ENCODE measurements around the gene NPTX1. TPM values are rescaled to one million over a fixed set of nuclear protein-coding genes. Genes with fewer than 3 reads are reported as not detected.
A peak's percentile ranks its signal among the peaks of the same experiment; 100 is the strongest.

The NPTX1 gene
- total and polyA plus RNA-seq, 3 experiments from 2014 or later, result 0.93 to 1.2 TPM; not detected in 1

DNA sequence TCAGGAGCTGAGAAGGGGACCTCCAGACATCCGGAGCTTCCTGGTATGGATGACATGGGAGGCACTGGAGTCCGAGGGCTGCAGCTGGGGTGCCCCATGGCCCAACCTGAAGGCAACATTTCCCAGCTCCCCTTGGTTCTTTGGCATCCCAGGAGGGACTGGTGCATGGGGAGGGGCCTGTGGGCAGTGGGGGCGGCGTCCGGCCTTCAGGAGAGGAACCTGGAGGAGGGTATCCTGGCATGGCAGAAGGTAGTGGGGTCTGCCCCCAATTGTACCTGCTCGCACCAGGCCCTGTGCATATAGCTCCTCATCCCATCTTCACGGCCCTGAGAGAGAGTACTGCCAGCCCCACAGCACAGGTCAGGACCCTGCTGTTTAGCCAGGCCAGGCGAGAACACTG lies 11.9 kb downstream of the NPTX1 start:
- H3K4me3 ChIP-seq (ENCODE audit: low read length), result no peak overlapping the region
- Mint-ChIP-seq H3K4me1 (no peaks in the 10 kb centered on the region), H3K27ac (no peak overlapping the region), H3K9me3 (no peaks in the 10 kb centered on the region), H3K36me3 (no peaks in the 10 kb centered on the region), H3K27me3 (peaks cover 26 to 58% of the 10 kb centered on the region in 2 donors), H3K4me3 (no peak overlapping the region)
- POLR2A ChIA-PET, result no interaction called here
- H3K9me3 ChIP-seq (ENCODE audit: low read length), result no peaks in the 10 kb centered on the region
- CTCF ChIA-PET, result interaction anchor here (1.2 kb wide), 1 partner anchor 10 kb away, joined by 4 read pairs; no protein-coding TSS in a partner anchor
- H3K36me3 ChIP-seq (ENCODE audit: insufficient read depth, low read length), result no peaks in the 10 kb centered on the region
- H3K27me3 ChIP-seq (ENCODE audit: insufficient read depth, low read length, poor library complexity, severe bottlenecking), result peaks cover 27% of the 10 kb centered on the region
- no peak overlapping the region for H3K27ac ChIP-seq (ENCODE audit: low read depth, low read length)
- H3K4me1 ChIP-seq (ENCODE audit: insufficient read depth, low read length), result no peaks in the 10 kb centered on the region
- no peak for DNase-seq

DNA sequence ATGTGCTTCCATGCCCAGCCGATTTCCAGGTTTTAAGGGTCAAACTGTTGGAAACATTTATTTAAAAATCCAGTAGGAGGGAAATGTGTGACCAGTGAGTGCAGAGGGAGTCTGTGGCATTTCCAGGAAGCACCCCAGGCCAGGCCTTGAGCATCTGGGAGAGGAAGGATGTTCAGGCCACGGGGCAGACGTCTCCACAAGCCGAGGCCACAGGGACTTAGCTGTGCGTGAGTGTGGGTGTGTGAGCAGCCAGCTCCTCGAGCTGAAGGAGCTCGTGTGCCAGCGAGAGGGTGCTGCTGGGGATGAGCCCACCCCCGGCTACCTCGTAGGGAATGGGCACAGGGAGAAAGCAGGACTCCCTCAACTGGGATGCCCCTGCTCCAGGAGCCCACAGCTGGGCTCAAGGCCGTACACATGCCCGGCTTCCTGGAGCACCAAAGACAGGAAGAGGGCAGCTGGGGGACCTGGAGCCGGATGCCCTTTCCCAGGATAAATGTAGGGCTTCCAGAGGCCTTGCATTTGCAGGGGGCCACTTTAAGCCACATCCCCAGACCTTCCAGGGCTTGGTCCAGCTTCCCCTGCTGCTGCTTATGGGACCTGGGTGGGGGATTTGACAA lies 12.5 kb downstream of the NPTX1 start:
- peaks cover 22 to 59% of the 10 kb centered on the region in 2 donors for H3K27me3 Mint-ChIP-seq
- H3K27ac Mint-ChIP-seq, result no peak overlapping the region
- Histone ChIP-seq H3K4me1 (ENCODE audit: insufficient read depth, low read length) (no peaks in the 10 kb centered on the region), H3K9me3 (ENCODE audit: low read length) (no peaks in the 10 kb centered on the region), H3K27me3 (ENCODE audit: insufficient read depth, low read length, poor library complexity, severe bottlenecking) (peaks cover 28% of the 10 kb centered on the region), H3K4me3 (ENCODE audit: low read length) (no peak overlapping the region), H3K27ac (ENCODE audit: low read depth, low read length) (no peak overlapping the region), H3K36me3 (ENCODE audit: insufficient read depth, low read length) (no peaks in the 10 kb centered on the region)
- no peaks in the 10 kb centered on the region for H3K4me1 Mint-ChIP-seq
- no peaks in the 10 kb centered on the region for H3K9me3 Mint-ChIP-seq
- H3K36me3 Mint-ChIP-seq, result no peaks in the 10 kb centered on the region
- no peak for DNase-seq
- no peak overlapping the region for H3K4me3 Mint-ChIP-seq
- CTCF ChIA-PET, result interaction anchor here (1.2 kb wide), 1 partner anchor 9 kb away, joined by 4 read pairs; no protein-coding TSS in a partner anchor
- POLR2A ChIA-PET, result no interaction called here

DNA sequence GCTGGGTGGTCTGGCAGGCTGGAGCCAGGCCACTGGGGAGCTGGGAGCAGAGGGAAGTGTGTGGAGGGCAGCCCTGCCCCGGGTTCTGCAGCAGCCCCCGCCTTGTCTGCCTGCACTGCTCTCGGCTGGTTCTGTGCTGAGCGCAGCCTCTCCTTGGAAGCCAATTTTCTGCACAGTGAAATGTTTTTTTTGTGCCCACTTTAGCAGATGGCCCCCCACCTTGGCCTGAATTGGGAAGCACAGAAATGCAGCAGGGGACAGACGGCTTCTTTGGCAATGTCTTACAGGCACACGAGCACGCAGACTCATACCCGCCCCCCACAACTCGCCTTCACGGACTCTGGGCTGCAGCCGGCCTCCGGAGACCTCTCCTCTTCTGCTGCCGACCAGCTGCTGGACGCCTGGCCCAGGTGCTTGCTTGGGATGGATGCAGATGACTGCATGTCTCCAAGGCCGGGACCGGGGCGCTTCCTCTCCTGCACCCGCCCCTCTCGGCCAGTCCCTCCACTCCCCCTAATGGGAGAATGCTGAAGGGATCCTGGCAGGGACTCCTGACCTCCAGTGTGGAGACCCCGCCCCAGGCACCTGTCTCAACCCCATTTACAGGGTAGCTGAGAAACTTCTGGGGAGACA lies 14.8 kb downstream of the NPTX1 start:
- no peak overlapping the region for H3K27ac ChIP-seq (ENCODE audit: low read depth, low read length)
- no peaks in the 10 kb centered on the region for H3K9me3 Mint-ChIP-seq
- H3K36me3 Mint-ChIP-seq, result no peaks in the 10 kb centered on the region
- H3K9me3 ChIP-seq (ENCODE audit: low read length), result no peaks in the 10 kb centered on the region
- H3K27ac Mint-ChIP-seq, result no peak overlapping the region
- DNase-seq, result no peak
- H3K4me3 Mint-ChIP-seq, result no peak overlapping the region
- no peaks in the 10 kb centered on the region for H3K36me3 ChIP-seq (ENCODE audit: insufficient read depth, low read length)
- H3K4me1 Mint-ChIP-seq, result no peaks in the 10 kb centered on the region
- peaks cover 20% of the 10 kb centered on the region for H3K27me3 ChIP-seq (ENCODE audit: insufficient read depth, low read length, poor library complexity, severe bottlenecking)
- no peak overlapping the region for H3K4me3 ChIP-seq (ENCODE audit: low read length)
- CTCF ChIA-PET, result no interaction called here
- H3K4me1 ChIP-seq (ENCODE audit: insufficient read depth, low read length), result no peaks in the 10 kb centered on the region
- H3K27me3 Mint-ChIP-seq, result peaks cover 10 to 55% of the 10 kb centered on the region in 2 donors
- POLR2A ChIA-PET, result no interaction called here

DNA sequence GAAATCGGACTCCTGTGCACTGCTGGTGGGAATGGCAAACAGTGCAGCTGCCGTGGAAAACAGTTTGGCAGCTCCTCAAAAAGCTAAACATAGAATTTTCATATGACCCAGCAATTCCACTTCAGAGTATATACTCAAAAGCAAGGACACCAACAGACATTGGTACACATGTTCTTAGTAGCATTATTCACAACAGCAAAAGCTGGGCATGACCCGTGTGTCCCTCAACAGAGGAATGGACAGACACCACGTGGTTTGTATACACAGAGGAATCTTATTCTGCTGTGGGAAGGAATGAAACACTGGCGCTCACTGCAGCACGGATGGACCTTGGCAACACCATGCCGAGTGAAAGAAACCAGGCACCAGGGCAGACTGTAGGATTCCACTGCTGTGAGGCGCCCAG lies 16.0 kb downstream of the NPTX1 start:
- Histone ChIP-seq H3K4me3 (ENCODE audit: low read length) (no peak overlapping the region), H3K9me3 (ENCODE audit: low read length) (no peaks in the 10 kb centered on the region), H3K27me3 (ENCODE audit: insufficient read depth, low read length, poor library complexity, severe bottlenecking) (peaks cover 20% of the 10 kb centered on the region), H3K27ac (ENCODE audit: low read depth, low read length) (no peak overlapping the region), H3K4me1 (ENCODE audit: insufficient read depth, low read length) (peaks cover 5% of the 10 kb centered on the region), H3K36me3 (ENCODE audit: insufficient read depth, low read length) (no peaks in the 10 kb centered on the region)
- no peak for DNase-seq
- ChIA-PET CTCF (no interaction called here), POLR2A (no interaction called here)
- Mint-ChIP-seq H3K4me1 (peaks cover 3 to 4% (median 4%) of the 10 kb centered on the region in 3 donors), H3K4me3 (no peak overlapping the region), H3K36me3 (no peaks in the 10 kb centered on the region), H3K9me3 (no peaks in the 10 kb centered on the region), H3K27ac (no peak overlapping the region), H3K27me3 (peaks cover 5 to 47% of the 10 kb centered on the region in 2 donors)

DNA sequence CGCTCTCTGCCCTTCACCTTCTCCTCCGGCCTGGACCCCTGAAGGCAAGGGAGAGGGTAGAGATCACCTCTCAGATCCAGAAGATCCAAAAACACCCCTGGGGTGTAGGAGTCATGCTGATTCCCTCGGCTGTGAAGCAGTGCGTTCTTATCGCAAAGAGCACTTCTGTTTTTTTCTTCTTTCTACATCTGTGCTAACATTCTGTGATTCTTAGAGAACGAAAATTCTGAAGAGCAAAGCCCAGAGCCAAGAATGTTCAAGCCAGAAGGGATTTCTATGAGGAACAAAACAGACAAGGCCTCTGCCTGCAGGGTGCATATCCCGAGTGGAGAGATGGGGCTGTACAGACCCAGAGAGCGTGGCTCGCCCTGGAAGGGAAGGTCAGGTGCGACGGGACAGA lies 17.2 kb downstream of the NPTX1 start:
- H3K36me3 Mint-ChIP-seq, result no peaks in the 10 kb centered on the region
- peaks cover 16% of the 10 kb centered on the region for H3K27me3 ChIP-seq (ENCODE audit: insufficient read depth, low read length, poor library complexity, severe bottlenecking)
- no peak overlapping the region for H3K27ac ChIP-seq (ENCODE audit: low read depth, low read length)
- H3K27me3 Mint-ChIP-seq, result peaks cover 3 to 41% of the 10 kb centered on the region in 2 donors
- peaks cover 8% of the 10 kb centered on the region for H3K4me1 ChIP-seq (ENCODE audit: insufficient read depth, low read length)
- peaks cover 6 to 9% (median 8%) of the 10 kb centered on the region in 3 donors for H3K4me1 Mint-ChIP-seq
- DNase-seq, result no peak
- no peaks in the 10 kb centered on the region for H3K9me3 Mint-ChIP-seq
- ChIA-PET CTCF (no interaction called here), POLR2A (interaction anchor here (0.5 kb wide), 1 partner anchor 142 kb away, joined by 3 read pairs; no protein-coding TSS in a partner anchor)
- no peaks in the 10 kb centered on the region for H3K9me3 ChIP-seq (ENCODE audit: low read length)
- H3K4me3 Mint-ChIP-seq, result peak overlapping the region in 1 of 7 donors; percentile 23
- H3K27ac Mint-ChIP-seq, result peak overlapping the region in 1 of 8 donors; percentile 19
- no peaks in the 10 kb centered on the region for H3K36me3 ChIP-seq (ENCODE audit: insufficient read depth, low read length)
- H3K4me3 ChIP-seq (ENCODE audit: low read length), result no peak overlapping the region

DNA sequence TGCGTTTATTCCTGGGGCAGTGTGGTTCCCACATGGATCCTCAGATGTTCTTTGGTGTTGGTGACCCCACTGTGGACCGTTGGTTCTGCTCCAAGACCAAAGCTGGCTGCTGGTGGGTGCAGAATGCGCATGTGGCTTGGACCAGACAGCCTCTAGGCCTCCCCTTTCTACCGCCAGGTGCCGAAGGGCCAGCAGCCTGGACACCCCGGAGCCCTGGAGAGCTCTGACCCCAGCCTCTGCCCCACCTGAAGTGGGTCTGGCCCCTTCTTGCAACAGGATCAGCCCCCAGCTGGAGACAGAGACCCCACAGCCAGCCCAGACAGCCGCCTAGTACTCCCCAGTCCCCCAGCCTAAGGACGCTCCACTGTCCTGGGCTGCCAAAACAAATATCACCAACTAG lies 18.4 kb downstream of the NPTX1 start:
- Mint-ChIP-seq H3K27me3 (peaks cover 3 to 41% of the 10 kb centered on the region in 2 donors), H3K9me3 (no peaks in the 10 kb centered on the region), H3K27ac (peak overlapping the region in 1 of 8 donors; percentile 67), H3K4me3 (peak overlapping the region in 2 of 7 donors; percentile 20 to 79), H3K36me3 (no peaks in the 10 kb centered on the region), H3K4me1 (peaks cover 14 to 17% (median 15%) of the 10 kb centered on the region in 3 donors)
- Histone ChIP-seq H3K9me3 (ENCODE audit: low read length) (no peaks in the 10 kb centered on the region), H3K4me1 (ENCODE audit: insufficient read depth, low read length) (peaks cover 17% of the 10 kb centered on the region), H3K27me3 (ENCODE audit: insufficient read depth, low read length, poor library complexity, severe bottlenecking) (peaks cover 16% of the 10 kb centered on the region), H3K36me3 (ENCODE audit: insufficient read depth, low read length) (no peaks in the 10 kb centered on the region), H3K27ac (ENCODE audit: low read depth, low read length) (no peak overlapping the region), H3K4me3 (ENCODE audit: low read length) (no peak overlapping the region)
- ChIA-PET CTCF (no interaction called here), POLR2A (no interaction called here)
- DNase-seq, result no peak

DNA sequence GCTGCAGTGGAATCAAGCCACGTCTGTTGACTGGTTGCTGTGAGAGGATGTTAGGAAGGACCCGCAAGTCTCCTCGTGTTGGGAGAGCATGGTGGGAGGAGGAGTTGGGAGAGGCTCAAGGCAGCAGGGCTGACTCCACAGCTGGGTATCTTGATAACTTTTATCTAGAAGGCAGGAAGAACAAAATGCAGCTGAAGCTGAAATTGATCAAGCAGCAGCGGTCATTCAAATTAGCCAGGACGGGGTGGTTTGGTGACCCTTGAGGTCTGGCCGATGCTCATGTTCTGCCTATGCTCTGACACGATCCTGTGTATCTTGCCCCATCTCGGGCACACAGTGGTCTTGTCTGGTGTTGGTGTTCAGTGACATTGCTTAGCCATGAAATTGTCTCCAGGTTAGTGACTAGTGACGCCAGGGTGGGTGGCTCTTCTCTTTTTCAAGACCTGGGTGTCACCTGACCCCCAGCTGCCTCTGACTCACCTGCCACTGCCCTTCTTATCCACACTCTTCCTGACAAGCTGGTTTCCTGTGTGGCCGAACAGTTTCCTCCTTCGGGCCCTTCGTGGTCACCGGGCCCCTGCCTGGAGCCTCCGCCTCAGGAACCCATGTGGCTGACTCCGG lies 19.1 kb downstream of the NPTX1 start:
- Histone ChIP-seq H3K4me3 (ENCODE audit: low read length) (no peak overlapping the region), H3K27ac (ENCODE audit: low read depth, low read length) (no peak overlapping the region), H3K4me1 (ENCODE audit: insufficient read depth, low read length) (peaks cover 17% of the 10 kb centered on the region), H3K9me3 (ENCODE audit: low read length) (no peaks in the 10 kb centered on the region), H3K36me3 (ENCODE audit: insufficient read depth, low read length) (no peaks in the 10 kb centered on the region), H3K27me3 (ENCODE audit: insufficient read depth, low read length, poor library complexity, severe bottlenecking) (peaks cover 16% of the 10 kb centered on the region)
- DNase-seq, result no peak
- Mint-ChIP-seq H3K9me3 (no peaks in the 10 kb centered on the region), H3K27me3 (peaks cover 3 to 41% of the 10 kb centered on the region in 2 donors), H3K36me3 (no peaks in the 10 kb centered on the region), H3K4me1 (peaks cover 14 to 17% (median 15%) of the 10 kb centered on the region in 3 donors), H3K27ac (peak overlapping the region in 5 of 8 donors; percentile 33 to 96 (median 67)), H3K4me3 (peak overlapping the region in 4 of 7 donors; percentile 25 to 79 (median 40))
- ChIA-PET POLR2A (no interaction called here), CTCF (no interaction called here)
